Mononuclear cell (primary cell): ENCODE data around the gene CLCA4. TPM values are rescaled to one million over a fixed set of nuclear protein-coding genes. Genes with fewer than 3 reads are reported as not detected.
"Not testable (repeated sequence)": the region's sequence is repeated elsewhere in the genome, so short reads cannot be mapped to it uniquely, and the experiment has no call there.

Experiments
- H3K27me3 ChIP-seq: 2 replicates; pipeline ENCODE4 v1.6.0; 2011; ENCODE audit warnings: low read length, control low read depth; ENCODE audit not compliant: insufficient read depth
- H3K4me1 ChIP-seq: 2 replicates; pipeline ENCODE4 v1.5.1; 2011; ENCODE audit warnings: mild to moderate bottlenecking, low read length, control low read depth; ENCODE audit not compliant: insufficient read depth
- H3K4me3 ChIP-seq: 2 replicates; pipeline ENCODE4 v1.5.1; 2011; ENCODE audit warnings: mild to moderate bottlenecking, low read length, moderate library complexity
- H3K9me3 ChIP-seq: 2 replicates; pipeline ENCODE4 v1.5.1; 2011; ENCODE audit warnings: low read depth, mild to moderate bottlenecking, control low read depth, low read length
- total RNA-seq: library from RNA; depleted of rRNA; stranded (reverse); fragments of >200 nt; gene quantifications from one replicate; pipeline ENCODE4 v1.2.3, GENCODE V29; 2012

Gene CLCA4
- total RNA-seq, 1 donor, result not detected

DNA sequence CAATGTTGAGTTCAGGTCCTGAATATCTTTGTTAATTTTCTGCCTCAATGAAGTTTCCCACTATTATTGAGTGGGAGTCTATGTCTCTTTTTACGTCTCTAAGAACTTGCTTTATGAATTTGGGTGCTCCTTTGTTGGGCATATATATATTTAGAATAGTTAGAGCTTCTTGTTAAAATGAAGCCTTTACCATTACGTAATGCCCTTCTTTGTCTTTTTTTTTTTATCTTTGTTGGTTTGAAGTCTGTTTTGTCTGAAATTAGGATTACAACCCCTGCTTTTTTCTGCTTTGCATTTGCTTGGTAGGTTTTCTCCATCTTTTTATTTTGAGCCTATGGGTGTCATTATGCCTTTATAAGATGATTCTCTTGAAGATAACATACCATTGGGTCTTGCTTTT is 10.9 kb downstream of the CLCA4 start:
- Histone ChIP-seq H3K4me3 (no peak overlapping the region), H3K27me3 (peaks cover 7% of the 10 kb centered on the region), H3K4me1 (no peaks in the 10 kb centered on the region), H3K9me3 (peaks cover 14% of the 10 kb centered on the region)

DNA sequence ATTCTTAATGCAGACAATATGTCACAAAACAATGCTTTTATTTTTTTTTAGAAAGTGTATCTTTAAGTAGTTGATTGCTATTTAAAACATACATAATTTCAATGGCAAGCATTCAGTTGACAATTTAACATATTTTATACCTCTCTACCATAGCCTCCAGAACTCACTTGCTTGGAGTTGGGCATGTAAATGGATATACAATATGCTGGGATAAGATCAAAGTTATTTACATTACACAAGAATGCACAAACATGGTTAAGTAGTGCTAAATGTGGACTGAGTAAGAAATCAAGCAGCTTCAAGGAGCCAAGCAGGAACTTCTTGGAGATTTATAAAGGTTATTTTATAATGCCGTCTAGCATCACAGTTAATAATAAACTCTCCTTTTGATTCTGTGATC is 17.0 kb downstream of the CLCA4 start:
- Histone ChIP-seq H3K9me3 (no peaks in the 10 kb centered on the region), H3K27me3 (peaks cover 3% of the 10 kb centered on the region), H3K4me1 (no peaks in the 10 kb centered on the region), H3K4me3 (no peak overlapping the region)

DNA sequence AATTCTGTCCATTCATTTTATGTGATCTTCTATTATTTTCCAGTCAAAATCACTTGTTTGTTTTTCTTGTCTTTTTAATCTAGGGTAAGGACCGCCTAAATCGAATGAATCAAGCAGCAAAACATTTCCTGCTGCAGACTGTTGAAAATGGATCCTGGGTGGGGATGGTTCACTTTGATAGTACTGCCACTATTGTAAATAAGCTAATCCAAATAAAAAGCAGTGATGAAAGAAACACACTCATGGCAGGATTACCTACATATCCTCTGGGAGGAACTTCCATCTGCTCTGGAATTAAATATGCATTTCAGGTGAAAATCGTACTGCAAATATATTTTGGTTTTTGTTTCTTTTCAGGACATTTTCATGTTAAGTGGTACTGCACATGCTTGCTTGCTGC is 20.5 kb downstream of the CLCA4 start:
- Histone ChIP-seq H3K4me1 (no peaks in the 10 kb centered on the region), H3K4me3 (no peak overlapping the region), H3K9me3 (no peaks in the 10 kb centered on the region), H3K27me3 (no peaks in the 10 kb centered on the region)

DNA sequence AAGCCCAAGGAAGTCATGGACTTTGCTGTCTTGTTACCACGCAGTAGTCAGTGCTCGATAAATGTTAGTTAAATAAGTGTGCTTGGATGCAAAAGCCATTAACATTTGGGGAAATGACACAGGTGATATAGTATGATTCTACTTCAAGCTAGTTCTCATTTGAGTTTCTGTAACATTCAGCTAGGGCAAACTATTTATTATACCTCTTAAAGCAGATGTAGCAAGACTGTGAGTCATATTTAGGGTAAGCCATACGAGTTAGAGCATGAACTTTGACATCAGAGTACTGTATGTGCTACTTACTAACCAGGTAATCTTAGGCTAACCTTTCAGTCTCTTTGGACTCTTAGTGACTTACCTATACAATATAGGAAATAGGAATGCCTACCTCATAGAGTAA is 21.0 kb downstream of the CLCA4 start:
- no peaks in the 10 kb centered on the region for H3K27me3 ChIP-seq
- H3K4me3 ChIP-seq, result no peak overlapping the region
- H3K9me3 ChIP-seq, result no peaks in the 10 kb centered on the region
- H3K4me1 ChIP-seq, result no peaks in the 10 kb centered on the region

DNA sequence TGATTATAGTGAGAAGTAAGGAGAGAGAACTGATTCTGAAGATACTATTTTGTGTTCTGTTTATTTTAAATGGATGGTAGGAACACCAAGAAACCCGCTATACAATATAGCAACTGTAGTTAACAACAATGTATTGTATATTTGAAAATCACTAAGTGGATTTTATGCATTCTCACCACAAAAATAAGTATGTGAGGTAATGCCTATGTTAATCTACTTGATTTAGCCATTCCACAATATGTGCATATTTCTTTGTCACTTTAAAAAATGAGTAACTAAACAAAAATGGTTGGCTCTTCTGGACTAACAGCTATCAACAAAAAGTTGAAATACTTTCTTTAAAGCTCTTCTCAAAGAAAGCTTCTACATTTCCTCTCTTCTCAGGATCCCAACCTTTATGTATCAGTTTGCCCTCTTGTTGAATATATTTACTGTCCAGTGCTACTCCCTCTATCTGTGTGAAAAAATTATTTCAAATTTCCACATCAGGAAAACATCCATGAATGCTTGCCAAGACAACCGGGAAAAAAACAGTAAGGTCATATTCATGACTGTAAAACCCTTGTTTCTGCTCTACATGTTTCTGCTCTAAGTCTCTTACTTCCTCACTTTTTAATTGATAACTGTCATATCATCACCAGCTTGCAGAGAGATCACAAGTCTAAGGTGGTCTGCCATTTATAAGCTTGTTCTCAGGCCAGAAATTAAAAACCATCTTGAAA is 27.0 kb downstream of the CLCA4 start:
- Histone ChIP-seq H3K27me3 (peaks cover 4% of the 10 kb centered on the region), H3K9me3 (no peaks in the 10 kb centered on the region), H3K4me3 (no peak overlapping the region), H3K4me1 (no peaks in the 10 kb centered on the region)

DNA sequence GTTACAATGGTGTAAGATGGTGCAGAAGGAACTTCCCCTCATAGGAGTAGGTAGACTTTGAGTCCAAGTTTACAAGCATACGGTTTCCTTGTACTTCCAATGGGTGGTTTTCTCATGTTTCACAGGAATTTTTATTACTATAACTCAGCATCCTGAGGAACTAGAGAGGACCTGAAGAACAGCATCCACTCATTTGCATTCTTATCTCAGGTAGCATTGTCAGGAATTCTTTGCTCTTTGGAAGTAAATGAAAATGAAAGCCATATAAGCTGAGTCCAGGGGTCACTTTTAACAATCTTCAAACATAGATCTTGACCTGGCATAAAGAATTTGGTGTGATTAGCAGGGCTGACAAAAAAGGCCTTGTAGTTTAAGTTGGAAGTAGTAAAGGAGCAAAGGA is 34.4 kb downstream of the CLCA4 start:
- no peaks in the 10 kb centered on the region for H3K27me3 ChIP-seq
- no peaks in the 10 kb centered on the region for H3K4me1 ChIP-seq
- H3K4me3 ChIP-seq, result no peak overlapping the region
- H3K9me3 ChIP-seq, result no peaks in the 10 kb centered on the region

DNA sequence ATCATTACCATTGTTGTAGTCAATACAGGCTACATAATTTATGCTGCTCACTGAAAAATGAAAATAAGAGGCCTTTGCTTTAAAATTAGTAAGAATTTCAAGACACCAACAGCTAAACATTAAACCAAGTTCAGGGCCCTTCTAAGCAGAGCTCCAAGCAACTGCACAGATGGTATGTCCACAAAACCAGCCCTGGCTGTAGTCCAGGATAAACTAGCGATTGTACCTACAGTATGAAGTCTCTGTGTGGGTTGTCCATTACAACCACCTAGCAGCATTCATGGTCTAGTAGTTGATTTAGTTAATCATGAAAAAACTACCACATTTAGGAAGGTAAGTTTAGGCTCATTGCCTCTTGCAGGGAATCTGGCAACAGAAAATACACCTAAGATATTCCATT is 35.3 kb downstream of the CLCA4 start:
- Histone ChIP-seq H3K4me1 (no peaks in the 10 kb centered on the region), H3K4me3 (no peak overlapping the region), H3K9me3 (no peaks in the 10 kb centered on the region), H3K27me3 (no peaks in the 10 kb centered on the region)

DNA sequence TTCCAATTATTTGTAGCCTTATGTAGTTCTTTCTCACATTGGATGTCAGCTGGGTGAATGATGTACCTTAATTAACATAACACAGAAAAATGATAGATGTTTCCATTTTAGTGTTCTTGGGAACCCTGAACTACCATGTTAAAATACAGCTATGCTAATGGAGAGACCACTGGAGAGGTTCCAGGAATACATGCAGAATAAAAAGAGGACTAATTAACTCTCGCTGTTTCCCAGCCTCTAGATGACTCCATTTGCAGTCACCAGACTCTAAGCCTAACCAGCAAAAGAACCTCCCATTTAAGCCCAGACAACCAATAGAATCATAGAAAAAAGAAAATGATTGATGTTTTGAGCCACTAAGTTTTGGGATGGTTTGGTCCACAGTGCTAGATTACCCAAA is 36.2 kb downstream of the CLCA4 start:
- H3K4me1 ChIP-seq, result no peaks in the 10 kb centered on the region
- H3K4me3 ChIP-seq, result no peak overlapping the region
- no peaks in the 10 kb centered on the region for H3K27me3 ChIP-seq
- no peaks in the 10 kb centered on the region for H3K9me3 ChIP-seq

DNA sequence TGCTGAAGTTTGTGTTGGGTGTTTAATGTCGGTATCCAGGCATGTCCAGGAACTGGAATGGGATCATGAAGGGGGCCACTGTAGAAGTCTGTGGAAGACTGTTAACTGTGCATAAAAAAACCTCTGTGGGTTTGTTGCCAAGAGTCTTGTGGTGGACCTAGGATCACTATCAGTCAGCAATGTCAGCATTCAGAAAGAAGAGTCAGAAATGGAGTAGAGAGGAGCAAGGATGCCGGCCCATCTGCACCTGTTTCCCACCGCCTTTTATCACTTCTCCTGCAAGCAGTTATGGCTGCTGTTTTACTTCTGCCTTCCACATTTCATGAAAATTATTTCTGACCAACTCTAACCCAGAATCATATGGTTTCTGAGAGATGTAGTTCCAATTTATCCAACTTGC is 36.7 kb downstream of the CLCA4 start:
- H3K4me1 ChIP-seq, result no peaks in the 10 kb centered on the region
- H3K27me3 ChIP-seq, result no peaks in the 10 kb centered on the region
- H3K4me3 ChIP-seq, result no peak overlapping the region
- no peaks in the 10 kb centered on the region for H3K9me3 ChIP-seq

DNA sequence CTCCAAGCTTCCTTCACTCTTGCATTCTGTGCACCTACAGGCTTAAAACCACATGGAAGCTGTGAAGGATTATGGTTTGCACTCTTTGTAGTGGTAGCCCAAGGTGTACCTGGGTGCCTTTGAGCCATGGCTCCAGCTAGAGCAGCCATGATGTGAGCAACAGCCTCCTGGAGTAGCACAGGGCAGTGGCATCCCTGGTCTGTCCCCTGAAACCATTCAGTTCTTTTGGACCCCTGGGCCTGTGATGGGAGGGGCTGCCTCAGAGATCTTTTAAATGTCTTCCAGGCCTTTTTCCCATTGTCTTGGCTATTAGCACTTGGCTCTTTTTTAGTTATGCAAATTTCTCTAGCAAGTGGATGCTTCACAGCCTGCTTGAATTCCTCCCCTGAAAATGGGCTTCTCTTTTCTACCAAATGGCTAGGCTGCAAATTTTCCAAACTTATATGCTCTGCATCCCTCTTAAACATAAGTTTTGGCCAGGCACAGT is 47.4 kb downstream of the CLCA4 start:
- Histone ChIP-seq H3K9me3 (no peaks in the 10 kb centered on the region), H3K27me3 (no peaks in the 10 kb centered on the region), H3K4me3 (no peak overlapping the region), H3K4me1 (no peaks in the 10 kb centered on the region)

DNA sequence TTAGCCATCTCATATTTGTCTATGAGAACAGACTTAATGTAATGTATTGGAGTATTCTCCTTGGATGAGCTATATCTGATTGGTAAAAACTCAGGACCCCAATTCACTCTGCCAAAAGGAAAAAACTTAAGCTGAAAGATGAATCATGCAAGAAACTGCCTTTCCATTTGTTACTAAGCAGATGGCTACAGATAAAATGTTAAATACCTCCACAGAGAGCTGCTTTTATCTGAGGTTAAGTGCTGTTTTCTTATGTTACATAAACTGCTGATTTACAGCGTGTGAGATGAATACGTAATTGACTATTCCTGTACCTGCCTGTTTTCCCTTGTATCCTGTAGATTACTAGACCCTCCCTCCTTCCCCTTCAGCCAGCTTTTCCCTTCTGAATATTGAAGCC is 49.3 kb downstream of the CLCA4 start:
- H3K4me3 ChIP-seq, result no peak overlapping the region
- no peaks in the 10 kb centered on the region for H3K27me3 ChIP-seq
- no peaks in the 10 kb centered on the region for H3K9me3 ChIP-seq
- no peaks in the 10 kb centered on the region for H3K4me1 ChIP-seq

DNA sequence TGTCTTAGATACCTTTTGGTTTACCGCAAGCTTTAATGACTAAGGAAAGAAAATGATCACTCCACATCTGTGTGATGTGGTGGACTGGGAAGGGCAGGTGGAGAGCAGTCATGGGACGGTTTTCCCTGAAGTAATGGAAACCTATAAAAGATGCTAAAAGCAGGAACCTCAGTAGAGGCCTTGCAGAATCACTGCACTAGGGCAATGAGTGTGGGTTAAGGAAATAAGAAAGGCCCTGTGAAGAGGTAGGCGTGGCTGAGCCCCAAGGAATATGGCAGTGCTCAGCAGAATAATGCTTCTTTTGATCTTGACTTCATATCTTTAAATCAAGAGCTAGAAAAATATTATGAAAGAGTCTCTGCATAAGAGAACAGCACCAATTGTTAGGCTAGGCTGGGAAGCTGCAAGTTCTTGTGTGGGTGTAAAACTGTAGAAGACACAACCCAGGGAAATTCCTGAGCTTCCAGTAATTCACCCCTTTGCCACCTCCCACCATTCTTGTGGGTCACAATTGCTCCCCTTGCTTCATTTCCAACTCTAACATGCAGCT is 49.9 kb downstream of the CLCA4 start:
- Histone ChIP-seq H3K4me1 (no peaks in the 10 kb centered on the region), H3K9me3 (no peaks in the 10 kb centered on the region), H3K4me3 (no peak overlapping the region)

DNA sequence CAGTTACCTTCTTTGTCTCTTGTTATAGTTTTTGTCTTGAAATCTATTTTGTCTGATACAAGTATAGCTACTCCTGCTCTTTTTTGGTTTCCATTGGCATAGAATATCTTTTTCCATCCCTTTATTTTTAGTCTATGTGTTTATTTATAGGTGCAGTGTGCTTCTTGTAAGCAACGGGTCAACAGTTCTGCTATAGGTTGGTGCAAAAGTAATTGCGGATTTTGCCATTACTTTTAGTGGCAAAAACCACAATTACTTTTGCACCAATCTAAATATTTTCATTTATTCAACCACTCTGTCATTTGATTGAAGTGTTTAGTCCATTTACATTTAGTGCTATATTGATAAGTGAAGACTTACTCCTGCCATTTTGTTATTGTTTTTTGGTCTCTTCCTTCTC is 59.2 kb downstream of the CLCA4 start:
- H3K9me3 ChIP-seq, H3K27me3 ChIP-seq, H3K4me3 ChIP-seq, H3K4me1 ChIP-seq: not testable (repeated sequence)

More for the DNA sequence above, 49.9 kb downstream of the CLCA4 start:
- no peaks in the 10 kb centered on the region for H3K27me3 ChIP-seq

DNA sequence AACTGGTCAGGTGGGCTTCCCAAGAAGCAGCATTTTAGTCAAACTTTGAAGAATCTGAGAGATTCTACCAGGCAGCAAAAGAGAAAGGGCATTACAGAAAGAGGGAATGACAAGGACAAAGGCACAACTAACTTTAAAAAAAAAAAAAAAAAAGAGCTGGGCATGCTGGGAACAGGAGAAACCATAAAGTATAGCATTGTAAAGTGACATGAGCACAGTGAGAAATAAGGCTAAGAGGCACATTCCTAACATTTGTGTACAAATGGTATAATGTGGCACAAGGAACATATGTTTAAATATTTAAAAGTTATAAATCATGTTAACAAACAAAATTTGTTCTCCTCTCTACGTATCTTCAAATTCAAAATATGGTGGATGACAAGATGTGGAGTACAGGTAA is 69.6 kb downstream of the CLCA4 start:
- Histone ChIP-seq H3K4me3 (no peak overlapping the region), H3K4me1 (peaks cover 9% of the 10 kb centered on the region), H3K9me3 (no peaks in the 10 kb centered on the region), H3K27me3 (no peaks in the 10 kb centered on the region)

DNA sequence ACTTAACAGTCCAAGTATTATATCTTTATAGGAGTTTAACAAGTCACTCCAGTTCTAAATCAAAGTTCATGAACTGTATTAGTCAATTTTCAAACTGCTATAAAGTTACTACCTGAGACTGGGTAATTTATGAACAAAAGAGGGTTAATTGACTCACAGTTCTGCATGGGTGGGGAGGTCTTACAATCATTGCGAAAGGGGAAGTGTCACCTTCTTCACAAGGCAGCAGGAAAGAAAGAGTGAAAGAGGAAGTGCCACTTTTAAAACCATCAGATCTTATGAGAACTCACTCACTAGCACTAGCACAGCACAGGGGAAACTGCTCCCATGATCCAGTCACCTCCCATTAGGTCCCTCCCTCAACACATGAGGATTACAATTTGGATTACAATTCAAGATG is 70.0 kb downstream of the CLCA4 start:
- no peak overlapping the region for H3K4me3 ChIP-seq
- H3K27me3 ChIP-seq, result no peaks in the 10 kb centered on the region
- H3K9me3 ChIP-seq, result no peaks in the 10 kb centered on the region
- H3K4me1 ChIP-seq, result peaks cover 9% of the 10 kb centered on the region

DNA sequence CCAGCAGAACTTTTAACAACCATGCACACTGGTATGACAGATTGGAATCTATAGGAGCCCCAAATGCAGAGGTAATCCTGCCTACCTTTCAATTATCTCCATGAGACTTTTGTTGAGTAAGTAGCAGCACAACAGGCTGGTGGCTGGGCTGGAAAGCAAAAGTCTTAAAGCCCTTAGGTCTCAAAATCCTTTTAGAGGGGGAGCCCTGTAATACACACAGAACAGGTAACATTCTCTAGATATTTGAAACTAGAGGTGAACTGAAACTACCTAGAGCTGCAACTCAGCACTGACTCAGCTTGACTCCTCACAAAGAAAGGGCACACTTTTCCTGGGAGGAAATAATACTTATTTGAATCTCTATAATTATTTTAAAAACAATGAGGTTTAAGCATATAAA is 71.5 kb downstream of the CLCA4 start:
- H3K4me1 ChIP-seq, result peaks cover 9% of the 10 kb centered on the region
- H3K9me3 ChIP-seq, result no peaks in the 10 kb centered on the region
- H3K4me3 ChIP-seq, result no peak overlapping the region
- no peaks in the 10 kb centered on the region for H3K27me3 ChIP-seq
